Inferior parietal cortex (tissue), 1 donor: ENCODE measurements around the gene KMT2E.

Source experiments
- DNase-seq: peaks from one replicate; pipeline ENCODE4 v3.0.0-alpha.2; 2016; ENCODE audit errors: extremely low spot score

KMT2E gene

GRCh38 chr7:105007298-105007697 is 6.7 kb upstream of the KMT2E start:
- no peak for DNase-seq

- peak; percentile 28 for DNase-seq
These were observed 4.1 kb upstream of the KMT2E start for GRCh38 chr7:105009667-105010503.

GRCh38 chr7:105010504-105011130 is 3.4 kb upstream of the KMT2E start:
- DNase-seq = peak; percentile 28

GRCh38 chr7:105011141-105011830 is 2.7 kb upstream of the KMT2E start:
- peak; percentile 39 for DNase-seq

GRCh38 chr7:105011831-105012502 is 2.0 kb upstream of the KMT2E start:
- DNase-seq = no peak

- peak; percentile 98 for DNase-seq
These were observed 1.3 kb upstream of the KMT2E start for GRCh38 chr7:105012503-105013220.

- peak; percentile 97 for DNase-seq
These were observed 687 bp upstream of the KMT2E start for GRCh38 chr7:105013221-105013815.

- peak; percentile 73 for DNase-seq
These were observed 836 bp downstream of the KMT2E start for GRCh38 chr7:105014693-105015389.

GRCh38 chr7:105015390-105015965 is 1.5 kb downstream of the KMT2E start:
- peak; percentile 56 for DNase-seq

- no peak for DNase-seq
These were observed 2.2 kb downstream of the KMT2E start for GRCh38 chr7:105016068-105016708.

- no peak for DNase-seq
These were observed 3.0 kb downstream of the KMT2E start for GRCh38 chr7:105016709-105017656.

GRCh38 chr7:105017657-105018365 is 3.8 kb downstream of the KMT2E start:
- DNase-seq = peak; percentile 25

GRCh38 chr7:105019269-105019668 is 5.3 kb downstream of the KMT2E start:
- DNase-seq = no peak

- DNase-seq = no peak
These were observed 6.9 kb downstream of the KMT2E start for GRCh38 chr7:105020926-105021325.

- no peak for DNase-seq
These were observed 7.3 kb downstream of the KMT2E start for GRCh38 chr7:105021352-105021751.

GRCh38 chr7:105021967-105022366 is 8.0 kb downstream of the KMT2E start:
- DNase-seq = no peak

- no peak for DNase-seq
These were observed 8.5 kb downstream of the KMT2E start for GRCh38 chr7:105022458-105022857.

- no peak for DNase-seq
These were observed 10.7 kb downstream of the KMT2E start for GRCh38 chr7:105024734-105025133.
